HEK293 (cell line): ENCODE measurements around the gene SOX12.

Experiments
- GLIS1 ChIP-seq: fragments of 450-650 bp; formaldehyde crosslinking; IDR thresholded peaks from 2 replicates; pipeline ENCODE4 v1.5.1; 2016; ENCODE audit warnings: missing biosample characterization, missing genetic modification characterization
- REPIN1 ChIP-seq: fragments of 450-650 bp; formaldehyde crosslinking; IDR thresholded peaks from 2 replicates; pipeline ENCODE4 v1.5.1; 2017; ENCODE audit warnings: missing biosample characterization, missing genetic modification characterization, low read depth
- YY1 ChIP-seq: fragments of 450-650 bp; formaldehyde crosslinking; IDR thresholded peaks from 2 replicates; pipeline ENCODE4 v1.5.1; 2018; ENCODE audit warnings: missing biosample characterization, missing genetic modification characterization
- ZNF138 ChIP-seq: fragments of 450-650 bp; formaldehyde crosslinking; IDR thresholded peaks from 2 replicates; pipeline ENCODE4 v1.5.1; 2016; ENCODE audit warnings: missing biosample characterization, missing genetic modification characterization, borderline replicate concordance
- ZNF169 ChIP-seq: fragments of 450-650 bp; formaldehyde crosslinking; IDR thresholded peaks from 2 replicates; pipeline ENCODE4 v1.5.1; 2016; ENCODE audit warnings: missing biosample characterization, missing genetic modification characterization
- ZNF23 ChIP-seq: fragments of 450-650 bp; formaldehyde crosslinking; IDR thresholded peaks from 2 replicates; pipeline ENCODE4 v1.5.1; 2016; ENCODE audit warnings: missing biosample characterization, missing genetic modification characterization, borderline replicate concordance
- ZNF426 ChIP-seq: fragments of 450-650 bp; formaldehyde crosslinking; IDR thresholded peaks from 2 replicates; pipeline ENCODE4 v1.5.1; 2017; ENCODE audit warnings: missing biosample characterization, missing genetic modification characterization, mild to moderate bottlenecking, inconsistent platforms, moderate library complexity
- ZNF518A ChIP-seq: fragments of 450-650 bp; formaldehyde crosslinking; conservative IDR thresholded peaks from 2 replicates; pipeline ENCODE4 v1.5.1; 2016; ENCODE audit warnings: low read depth, missing biosample characterization, missing genetic modification characterization
- ZNF529 ChIP-seq: fragments of 450-650 bp; formaldehyde crosslinking; IDR thresholded peaks from 2 replicates; pipeline ENCODE4 v1.5.1; 2017; ENCODE audit warnings: missing genetic modification characterization, missing biosample characterization; ENCODE audit not compliant: insufficient replicate concordance
- ZNF624 ChIP-seq: fragments of 450-650 bp; formaldehyde crosslinking; IDR thresholded peaks from 2 replicates; pipeline ENCODE4 v1.5.1; 2017; ENCODE audit warnings: missing biosample characterization, missing genetic modification characterization
- ZNF639 ChIP-seq: fragments of 450-650 bp; formaldehyde crosslinking; IDR thresholded peaks from 2 replicates; pipeline ENCODE4 v1.5.1; 2016; ENCODE audit warnings: missing biosample characterization, missing genetic modification characterization
- ZNF707 ChIP-seq: fragments of 450-650 bp; formaldehyde crosslinking; IDR thresholded peaks from 2 replicates; pipeline ENCODE4 v1.5.1; 2016; ENCODE audit warnings: missing biosample characterization, missing genetic modification characterization
- ZNF76 ChIP-seq: fragments of 450-650 bp; formaldehyde crosslinking; IDR thresholded peaks from 2 replicates; pipeline ENCODE4; 2016; ENCODE audit warnings: low read depth, missing biosample characterization, missing genetic modification characterization, borderline replicate concordance
- TF ChIP-seq, protein P1 (sequence below): fragments of 450-650 bp; formaldehyde crosslinking; IDR thresholded peaks from 2 replicates; pipeline ENCODE4 v1.5.1; 2016; ENCODE audit warnings: missing biosample characterization, missing genetic modification characterization
- TF ChIP-seq, protein P2 (sequence below): fragments of 450-650 bp; formaldehyde crosslinking; IDR thresholded peaks from 2 replicates; pipeline ENCODE4 v1.5.1; 2016; ENCODE audit warnings: missing biosample characterization, missing genetic modification characterization
- TF ChIP-seq, protein P3 (sequence below): fragments of 450-650 bp; formaldehyde crosslinking; IDR thresholded peaks from 2 replicates; pipeline ENCODE4 v1.5.1; 2017; ENCODE audit warnings: missing biosample characterization, missing genetic modification characterization
- TF ChIP-seq, protein P4 (sequence below): fragments of 450-650 bp; formaldehyde crosslinking; IDR thresholded peaks from 2 replicates; pipeline ENCODE4 v1.5.1; 2016; ENCODE audit warnings: missing biosample characterization, missing genetic modification characterization
- TF ChIP-seq, protein P5 (sequence below): fragments of 450-650 bp; formaldehyde crosslinking; IDR thresholded peaks from 2 replicates; pipeline ENCODE4 v1.5.1; 2016; ENCODE audit warnings: missing biosample characterization, missing genetic modification characterization, low read depth

The SOX12 gene

GRCh38 chr20:341682-342081 is 16.3 kb downstream of the SOX12 start (continued):
- TF ChIP-seq, protein P1, sequence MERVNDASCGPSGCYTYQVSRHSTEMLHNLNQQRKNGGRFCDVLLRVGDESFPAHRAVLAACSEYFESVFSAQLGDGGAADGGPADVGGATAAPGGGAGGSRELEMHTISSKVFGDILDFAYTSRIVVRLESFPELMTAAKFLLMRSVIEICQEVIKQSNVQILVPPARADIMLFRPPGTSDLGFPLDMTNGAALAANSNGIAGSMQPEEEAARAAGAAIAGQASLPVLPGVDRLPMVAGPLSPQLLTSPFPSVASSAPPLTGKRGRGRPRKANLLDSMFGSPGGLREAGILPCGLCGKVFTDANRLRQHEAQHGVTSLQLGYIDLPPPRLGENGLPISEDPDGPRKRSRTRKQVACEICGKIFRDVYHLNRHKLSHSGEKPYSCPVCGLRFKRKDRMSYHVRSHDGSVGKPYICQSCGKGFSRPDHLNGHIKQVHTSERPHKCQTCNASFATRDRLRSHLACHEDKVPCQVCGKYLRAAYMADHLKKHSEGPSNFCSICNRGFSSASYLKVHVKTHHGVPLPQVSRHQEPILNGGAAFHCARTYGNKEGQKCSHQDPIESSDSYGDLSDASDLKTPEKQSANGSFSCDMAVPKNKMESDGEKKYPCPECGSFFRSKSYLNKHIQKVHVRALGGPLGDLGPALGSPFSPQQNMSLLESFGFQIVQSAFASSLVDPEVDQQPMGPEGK: no peak
- TF ChIP-seq, protein P2, sequence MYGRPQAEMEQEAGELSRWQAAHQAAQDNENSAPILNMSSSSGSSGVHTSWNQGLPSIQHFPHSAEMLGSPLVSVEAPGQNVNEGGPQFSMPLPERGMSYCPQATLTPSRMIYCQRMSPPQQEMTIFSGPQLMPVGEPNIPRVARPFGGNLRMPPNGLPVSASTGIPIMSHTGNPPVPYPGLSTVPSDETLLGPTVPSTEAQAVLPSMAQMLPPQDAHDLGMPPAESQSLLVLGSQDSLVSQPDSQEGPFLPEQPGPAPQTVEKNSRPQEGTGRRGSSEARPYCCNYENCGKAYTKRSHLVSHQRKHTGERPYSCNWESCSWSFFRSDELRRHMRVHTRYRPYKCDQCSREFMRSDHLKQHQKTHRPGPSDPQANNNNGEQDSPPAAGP (tag by site-specific recombination): no peak
- no peak for TF ChIP-seq ZNF23
- TF ChIP-seq, protein P3, sequence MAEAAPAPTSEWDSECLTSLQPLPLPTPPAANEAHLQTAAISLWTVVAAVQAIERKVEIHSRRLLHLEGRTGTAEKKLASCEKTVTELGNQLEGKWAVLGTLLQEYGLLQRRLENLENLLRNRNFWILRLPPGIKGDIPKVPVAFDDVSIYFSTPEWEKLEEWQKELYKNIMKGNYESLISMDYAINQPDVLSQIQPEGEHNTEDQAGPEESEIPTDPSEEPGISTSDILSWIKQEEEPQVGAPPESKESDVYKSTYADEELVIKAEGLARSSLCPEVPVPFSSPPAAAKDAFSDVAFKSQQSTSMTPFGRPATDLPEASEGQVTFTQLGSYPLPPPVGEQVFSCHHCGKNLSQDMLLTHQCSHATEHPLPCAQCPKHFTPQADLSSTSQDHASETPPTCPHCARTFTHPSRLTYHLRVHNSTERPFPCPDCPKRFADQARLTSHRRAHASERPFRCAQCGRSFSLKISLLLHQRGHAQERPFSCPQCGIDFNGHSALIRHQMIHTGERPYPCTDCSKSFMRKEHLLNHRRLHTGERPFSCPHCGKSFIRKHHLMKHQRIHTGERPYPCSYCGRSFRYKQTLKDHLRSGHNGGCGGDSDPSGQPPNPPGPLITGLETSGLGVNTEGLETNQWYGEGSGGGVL (tag by site-specific recombination): no peak
- no peak for TF ChIP-seq ZNF76 (tag by site-specific recombination)
- 0 out of 2 replicates have a peak, but pooled peaks have one; percentile 47 for TF ChIP-seq YY1 (tag by site-specific recombination)
- TF ChIP-seq ZNF169 (tag by site-specific recombination): no peak
- TF ChIP-seq, protein P4, sequence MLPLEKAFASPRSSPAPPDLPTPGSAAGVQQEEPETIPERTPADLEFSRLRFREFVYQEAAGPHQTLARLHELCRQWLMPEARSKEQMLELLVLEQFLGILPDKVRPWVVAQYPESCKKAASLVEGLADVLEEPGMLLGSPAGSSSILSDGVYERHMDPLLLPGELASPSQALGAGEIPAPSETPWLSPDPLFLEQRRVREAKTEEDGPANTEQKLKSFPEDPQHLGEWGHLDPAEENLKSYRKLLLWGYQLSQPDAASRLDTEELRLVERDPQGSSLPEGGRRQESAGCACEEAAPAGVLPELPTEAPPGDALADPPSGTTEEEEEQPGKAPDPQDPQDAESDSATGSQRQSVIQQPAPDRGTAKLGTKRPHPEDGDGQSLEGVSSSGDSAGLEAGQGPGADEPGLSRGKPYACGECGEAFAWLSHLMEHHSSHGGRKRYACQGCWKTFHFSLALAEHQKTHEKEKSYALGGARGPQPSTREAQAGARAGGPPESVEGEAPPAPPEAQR (tag by site-specific recombination): no peak
- no peak for TF ChIP-seq ZNF707 (tag by site-specific recombination)
- TF ChIP-seq ZNF138 (tag by site-specific recombination): no peak
- TF ChIP-seq GLIS1: no peak
- TF ChIP-seq ZNF639 (tag by site-specific recombination): peak; percentile 73; the same call in 1 of the 2 replicates
- TF ChIP-seq, protein P5, sequence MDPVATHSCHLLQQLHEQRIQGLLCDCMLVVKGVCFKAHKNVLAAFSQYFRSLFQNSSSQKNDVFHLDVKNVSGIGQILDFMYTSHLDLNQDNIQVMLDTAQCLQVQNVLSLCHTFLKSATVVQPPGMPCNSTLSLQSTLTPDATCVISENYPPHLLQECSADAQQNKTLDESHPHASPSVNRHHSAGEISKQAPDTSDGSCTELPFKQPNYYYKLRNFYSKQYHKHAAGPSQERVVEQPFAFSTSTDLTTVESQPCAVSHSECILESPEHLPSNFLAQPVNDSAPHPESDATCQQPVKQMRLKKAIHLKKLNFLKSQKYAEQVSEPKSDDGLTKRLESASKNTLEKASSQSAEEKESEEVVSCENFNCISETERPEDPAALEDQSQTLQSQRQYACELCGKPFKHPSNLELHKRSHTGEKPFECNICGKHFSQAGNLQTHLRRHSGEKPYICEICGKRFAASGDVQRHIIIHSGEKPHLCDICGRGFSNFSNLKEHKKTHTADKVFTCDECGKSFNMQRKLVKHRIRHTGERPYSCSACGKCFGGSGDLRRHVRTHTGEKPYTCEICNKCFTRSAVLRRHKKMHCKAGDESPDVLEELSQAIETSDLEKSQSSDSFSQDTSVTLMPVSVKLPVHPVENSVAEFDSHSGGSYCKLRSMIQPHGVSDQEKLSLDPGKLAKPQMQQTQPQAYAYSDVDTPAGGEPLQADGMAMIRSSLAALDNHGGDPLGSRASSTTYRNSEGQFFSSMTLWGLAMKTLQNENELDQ (tag by site-specific recombination): no peak
- TF ChIP-seq REPIN1 (tag by site-specific recombination): no peak
- TF ChIP-seq ZNF518A (tag by site-specific recombination): peak; percentile 68
- TF ChIP-seq ZNF426 (tag by site-specific recombination): no peak
- TF ChIP-seq ZNF624 (tag by site-specific recombination): no peak
- TF ChIP-seq ZNF529 (tag by site-specific recombination): peak; percentile 40
